Endothelial cell of umbilical vein (primary cell): ENCODE data around the gene MIA2. TPM values are rescaled to one million over a fixed set of nuclear protein-coding genes. Genes with fewer than 3 reads are reported as not detected.

ENCODE experiments used
- BruUV-seq: library from RNA; stranded (reverse); fragments of 400-500 nt; replicated peaks from 2 replicates; lab custom pipeline; 2021; lab: Mats Ljungman, UMichigan
- CTCF ChIA-PET: fragments of 300-600, 350-600 bp; sonication (Branson Sonifier 250); formaldehyde crosslinking; loops from one replicate; lab custom pipeline; 2021; ENCODE audit warnings: antibody characterized with exemption, inconsistent platforms; lab: Charles Lee
- POLR2A ChIA-PET: fragments of 300-600, 350-600 bp; sonication (Branson Sonifier 250); formaldehyde crosslinking; loops from one replicate; lab custom pipeline; 2021; ENCODE audit warnings: antibody characterized with exemption, inconsistent platforms; lab: Charles Lee
- DNase-seq: peaks from one replicate; pipeline ENCODE4 v3.0.0-alpha.2; 2011; ENCODE audit warnings: low read depth, low spot score
- FAIRE-seq: peaks from 2 replicates; lab custom pipeline; 2011; peaks lifted over from hg19 to GRCh38; lab: Jason Lieb, UNC
- H2AFZ ChIP-seq: 2 replicates; pipeline ENCODE4 v1.6.0; 2012; ENCODE audit warnings: low read depth, low read length, control low read depth, inconsistent platforms
- H3K27ac ChIP-seq: 2 replicates; pipeline ENCODE4 v1.5.1; 2011; ENCODE audit warnings: low read depth, mild to moderate bottlenecking, control low read depth, low read length, moderate library complexity; ENCODE audit not compliant: insufficient read depth
- H3K27me3 ChIP-seq, 2 experiments: 2 replicates each; pipeline versions ENCODE4 v1.6.0 to v1.6.1; 2011; ENCODE audit warnings: low read length in 2 of 2, mixed read lengths in 1 of 2; ENCODE audit not compliant: control insufficient read depth in 2 of 2, insufficient read depth in 2 of 2
- H3K36me3 ChIP-seq, 2 experiments: 2 replicates in 1 of 2; 3 replicates in 1 of 2; pipeline ENCODE4 v1.5.1; 2011; ENCODE audit warnings: low read length in 2 of 2, mild to moderate bottlenecking in 1 of 2, moderate library complexity in 1 of 2; ENCODE audit not compliant: control insufficient read depth in 2 of 2, insufficient read depth in 2 of 2; ENCODE audit errors: extremely low read depth in 1 of 2
- H3K4me1 ChIP-seq: 3 replicates; pipeline ENCODE4 v1.5.1; 2011; ENCODE audit warnings: mild to moderate bottlenecking, low read length; ENCODE audit not compliant: control insufficient read depth, insufficient read depth; ENCODE audit errors: extremely low read depth
- H3K4me2 ChIP-seq: 2 replicates; pipeline ENCODE4 v1.6.1; 2011; ENCODE audit warnings: low read length, control low read depth, mixed read lengths; ENCODE audit not compliant: insufficient read depth
- H3K4me3 ChIP-seq, 3 experiments: fragments of 200-600 bp in 1 of 3; sonication (generic), shearing (Covaris generic) in 1 of 3; replicated peaks in 1 of 3; 2 replicates each; pipeline ENCODE4 v1.5.1; 2011 to 2016; ENCODE audit warnings: control low read depth in 3 of 3, low read length in 3 of 3, mild to moderate bottlenecking in 2 of 3, inconsistent platforms in 1 of 3, low read depth in 1 of 3, moderate library complexity in 1 of 3; ENCODE audit not compliant: insufficient read depth in 1 of 3
- H3K79me2 ChIP-seq: 2 replicates; pipeline ENCODE4 v1.6.0; 2012; ENCODE audit warnings: low read length, inconsistent platforms; ENCODE audit not compliant: control insufficient read depth, insufficient read depth
- H3K9ac ChIP-seq: replicated peaks from 2 replicates; pipeline ENCODE3; 2011; ENCODE audit warnings: low read length, control low read depth; ENCODE audit not compliant: insufficient read depth; ENCODE audit errors: extremely low read depth
- H3K9me1 ChIP-seq: replicated peaks from 3 replicates; pipeline ENCODE4 v1.6.0; 2011; ENCODE audit warnings: mild to moderate bottlenecking, low read length; ENCODE audit not compliant: control insufficient read depth, insufficient read depth; ENCODE audit errors: extremely low read depth
- H3K9me3 ChIP-seq: replicated peaks from 2 replicates; pipeline ENCODE4 v1.5.1; 2012; ENCODE audit warnings: low read length, inconsistent platforms; ENCODE audit not compliant: control insufficient read depth, insufficient read depth
- H4K20me1 ChIP-seq: replicated peaks from 2 replicates; pipeline ENCODE3; 2011; ENCODE audit warnings: mild to moderate bottlenecking, low read length; ENCODE audit not compliant: control insufficient read depth, insufficient read depth; ENCODE audit errors: extremely low read depth
- EZH2 ChIP-seq: IDR thresholded peaks from 2 replicates; pipeline ENCODE4 v1.6.1; 2012; ENCODE audit warnings: borderline replicate concordance, low read depth, mild to moderate bottlenecking, moderate library complexity, low read length, inconsistent platforms; ENCODE audit not compliant: severe bottlenecking
- FOS ChIP-seq: IDR thresholded peaks from 2 replicates; pipeline ENCODE4 v1.6.1; 2011; ENCODE audit warnings: mild to moderate bottlenecking, low read length, moderate library complexity, borderline replicate concordance; ENCODE audit not compliant: insufficient read depth
- GATA2 ChIP-seq: IDR thresholded peaks from 2 replicates; pipeline ENCODE4 v1.7.0; 2011; ENCODE audit warnings: low read depth, mild to moderate bottlenecking, moderate library complexity, mixed read lengths, low read length; ENCODE audit not compliant: insufficient read length, insufficient read depth
- JUN ChIP-seq: IDR thresholded peaks from 2 replicates; pipeline ENCODE4 v1.6.1; 2011; ENCODE audit warnings: borderline replicate concordance, low read depth; ENCODE audit not compliant: insufficient read length, insufficient read depth
- MYC ChIP-seq: IDR thresholded peaks from one replicate; pipeline ENCODE4 v1.6.1; 2011; ENCODE audit warnings: mild to moderate bottlenecking, low read depth, low read length
- POLR2A ChIP-seq: IDR thresholded peaks from 2 replicates; pipeline ENCODE4 v1.6.1; 2012; ENCODE audit warnings: low read depth, mild to moderate bottlenecking, control low read depth, low read length
- POLR2AphosphoS5 ChIP-seq: IDR thresholded peaks from 2 replicates; pipeline ENCODE4 v1.6.1; 2012; ENCODE audit warnings: low read depth, mild to moderate bottlenecking, control low read depth, low read length, moderate library complexity; ENCODE audit not compliant: insufficient read depth
- dilution Hi-C: fragments of 300-500 bp; cut with MboI; formaldehyde crosslinking; loops from one replicate; pipeline ENCODE4 v1.15.0; 2019; ENCODE audit warnings: low sequenced_read_pairs; ENCODE audit not compliant: extremely low pct_ligation_motif_present
- intact Hi-C: fragments of 100-400 bp; cut with micrococcal nuclease; formaldehyde crosslinking; loops from one replicate; pipeline ENCODE4 v1.10.0; 2022
- polyA plus RNA-seq, 4 experiments: library from polyadenylated mRNA; depleted of rRNA in 3 of 4; stranded (reverse) in 3 of 4; unstranded in 1 of 4; fragments of >200 nt; gene quantifications; 2 replicates each; pipeline versions ENCODE4 v1.2.1 to v1.2.3, GENCODE V29; 2011 to 2012; ENCODE audit warnings: missing spikeins in 1 of 4
- total RNA-seq: library from RNA; stranded (reverse); gene quantifications from 2 replicates; pipeline ENCODE4 v1.2.3, GENCODE V29; 2021
- TF ChIP-seq, protein P1 (sequence below): IDR thresholded peaks from 2 replicates; pipeline ENCODE4 v1.6.1; 2011; ENCODE audit not compliant: insufficient read depth, insufficient read length
- TF ChIP-seq, protein P2 (sequence below), 2 donors: IDR thresholded peaks; 1 replicate in 1 of 2; 2 replicates in 1 of 2; pipeline ENCODE4 v1.5.1; 2011; ENCODE audit warnings: low read length in 2 of 2, mild to moderate bottlenecking in 2 of 2, moderate library complexity in 2 of 2, control low read depth in 1 of 2, inconsistent platforms in 1 of 2, low read depth in 1 of 2; ENCODE audit not compliant: insufficient read depth in 1 of 2; ENCODE audit errors: extremely low read depth in 1 of 2

MIA2 gene
- total and polyA plus RNA-seq, 2 donors (not counting 3 experiments of a cell fraction or from before 2014, with no cell fraction given), result 9.4 to 14.9 TPM

DNA sequence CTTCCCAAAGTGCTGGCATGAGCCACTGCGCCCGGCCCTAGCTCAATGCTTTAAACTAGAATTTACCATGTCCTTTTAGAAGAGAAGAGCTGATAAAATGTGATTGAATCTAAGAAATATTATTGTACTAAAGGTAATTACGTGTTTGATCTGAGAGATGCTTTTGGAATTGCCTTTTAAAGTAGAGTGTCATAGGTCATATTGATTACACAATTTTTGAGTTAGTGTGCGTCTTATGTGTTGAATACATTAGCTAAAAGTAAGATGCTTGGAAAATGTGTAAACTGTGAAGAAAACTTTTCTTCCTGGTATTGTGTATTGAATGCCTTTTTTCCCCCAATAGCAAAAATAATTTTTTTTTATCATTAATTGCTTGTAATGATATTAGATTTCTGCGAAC is 41.7 kb downstream of the MIA2 start:
- H3K27ac ChIP-seq, result no peak overlapping the region
- TF ChIP-seq GATA2, result no peak
- TF ChIP-seq, protein P1, sequence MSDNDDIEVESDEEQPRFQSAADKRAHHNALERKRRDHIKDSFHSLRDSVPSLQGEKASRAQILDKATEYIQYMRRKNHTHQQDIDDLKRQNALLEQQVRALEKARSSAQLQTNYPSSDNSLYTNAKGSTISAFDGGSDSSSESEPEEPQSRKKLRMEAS, result no peak
- TF ChIP-seq FOS, result no peak
- TF ChIP-seq JUN, result no peak
- no peak for TF ChIP-seq POLR2AphosphoS5
- no peak for TF ChIP-seq EZH2
- TF ChIP-seq, protein P2, sequence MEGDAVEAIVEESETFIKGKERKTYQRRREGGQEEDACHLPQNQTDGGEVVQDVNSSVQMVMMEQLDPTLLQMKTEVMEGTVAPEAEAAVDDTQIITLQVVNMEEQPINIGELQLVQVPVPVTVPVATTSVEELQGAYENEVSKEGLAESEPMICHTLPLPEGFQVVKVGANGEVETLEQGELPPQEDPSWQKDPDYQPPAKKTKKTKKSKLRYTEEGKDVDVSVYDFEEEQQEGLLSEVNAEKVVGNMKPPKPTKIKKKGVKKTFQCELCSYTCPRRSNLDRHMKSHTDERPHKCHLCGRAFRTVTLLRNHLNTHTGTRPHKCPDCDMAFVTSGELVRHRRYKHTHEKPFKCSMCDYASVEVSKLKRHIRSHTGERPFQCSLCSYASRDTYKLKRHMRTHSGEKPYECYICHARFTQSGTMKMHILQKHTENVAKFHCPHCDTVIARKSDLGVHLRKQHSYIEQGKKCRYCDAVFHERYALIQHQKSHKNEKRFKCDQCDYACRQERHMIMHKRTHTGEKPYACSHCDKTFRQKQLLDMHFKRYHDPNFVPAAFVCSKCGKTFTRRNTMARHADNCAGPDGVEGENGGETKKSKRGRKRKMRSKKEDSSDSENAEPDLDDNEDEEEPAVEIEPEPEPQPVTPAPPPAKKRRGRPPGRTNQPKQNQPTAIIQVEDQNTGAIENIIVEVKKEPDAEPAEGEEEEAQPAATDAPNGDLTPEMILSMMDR (IDR thresholded peaks at IDR 0.05; ENCODE audit: extremely low read depth in 1 of 2, insufficient read depth in 1 of 2, low read depth in 1 of 2, low read length in 2 of 2), result no peak
- no peak for TF ChIP-seq POLR2A
- no peak for TF ChIP-seq MYC
- H3K9me1 ChIP-seq, result no peaks in the 10 kb centered on the region
- H3K27me3 ChIP-seq, result no peaks in the 10 kb centered on the region
- H3K4me3 ChIP-seq, result no peak overlapping the region
- H3K36me3 ChIP-seq, result peaks cover 0 to 5% of the 10 kb centered on the region in 2 experiments
- ChIA-PET POLR2A (no interaction called here), CTCF (no interaction called here)
- intact Hi-C loops (no loop called here), dilution Hi-C loops (no loop called here)
- H3K9me3 ChIP-seq, result no peaks in the 10 kb centered on the region
- H3K9ac ChIP-seq, result no peak overlapping the region
- H3K4me2 ChIP-seq, result no peak overlapping the region
- peaks cover 64% of the 10 kb centered on the region for H3K79me2 ChIP-seq
- no TSS peak for BruUV-seq
- H2AFZ ChIP-seq, result no peak overlapping the region
- DNase-seq (no peak), FAIRE-seq (no peak)
- H3K4me1 ChIP-seq, result no peaks in the 10 kb centered on the region
- peaks cover 2% of the 10 kb centered on the region for H4K20me1 ChIP-seq
